HG02970 (cell line): ENCODE results near the gene HOXD8.

Experiments used
- ATAC-seq: cut with Tn5 transposase; IDR thresholded peaks from one replicate; pipeline ENCODE4 v1.9.1; 2021; ENCODE audit warnings: mild to moderate bottlenecking, moderate library complexity, moderate number of reproducible peaks; ENCODE audit not compliant: unreplicated experiment, low FRiP score

The HOXD8 gene

DNA sequence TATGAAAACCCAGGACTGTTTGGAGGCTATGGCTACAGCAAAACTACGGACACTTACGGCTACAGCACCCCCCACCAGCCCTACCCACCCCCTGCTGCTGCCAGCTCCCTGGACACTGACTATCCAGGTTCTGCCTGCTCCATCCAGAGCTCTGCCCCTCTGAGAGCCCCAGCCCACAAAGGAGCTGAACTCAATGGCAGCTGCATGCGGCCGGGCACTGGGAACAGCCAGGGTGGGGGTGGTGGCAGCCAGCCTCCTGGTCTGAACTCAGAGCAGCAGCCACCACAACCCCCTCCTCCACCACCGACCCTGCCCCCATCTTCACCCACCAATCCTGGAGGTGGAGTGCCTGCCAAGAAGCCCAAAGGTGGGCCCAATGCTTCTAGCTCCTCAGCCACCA, 39.7 kb downstream of the HOXD8 start:
- no peak for ATAC-seq

- no peak for ATAC-seq
Observed at GRCh38 chr2:176169711-176170110, 40.2 kb downstream of the HOXD8 start.

GRCh38 chr2:176170602-176171305, 41.2 kb downstream of the HOXD8 start:
- no peak for ATAC-seq

DNA sequence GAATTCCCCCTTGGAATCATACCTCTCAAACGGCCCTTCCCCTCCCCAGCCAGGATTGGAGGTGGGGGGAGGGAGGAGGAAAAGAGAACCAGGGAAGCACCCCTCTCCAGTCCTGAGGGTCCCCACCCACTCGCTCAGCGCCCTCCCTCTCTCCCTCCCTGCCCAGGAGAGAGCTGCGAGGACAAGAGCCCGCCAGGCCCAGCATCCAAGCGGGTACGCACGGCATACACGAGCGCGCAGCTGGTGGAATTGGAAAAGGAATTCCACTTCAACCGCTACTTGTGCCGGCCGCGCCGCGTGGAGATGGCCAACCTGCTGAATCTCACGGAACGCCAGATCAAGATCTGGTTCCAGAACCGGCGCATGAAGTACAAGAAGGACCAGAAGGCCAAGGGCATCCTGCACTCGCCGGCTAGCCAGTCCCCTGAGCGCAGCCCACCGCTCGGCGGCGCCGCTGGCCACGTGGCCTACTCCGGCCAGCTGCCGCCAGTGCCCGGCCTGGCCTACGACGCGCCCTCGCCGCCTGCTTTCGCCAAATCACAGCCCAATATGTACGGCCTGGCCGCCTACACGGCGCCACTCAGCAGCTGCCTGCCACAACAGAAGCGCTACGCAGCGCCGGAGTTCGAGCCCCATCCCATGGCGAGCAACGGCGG, 42.0 kb downstream of the HOXD8 start:
- ATAC-seq, result no peak

GRCh38 chr2:176172007-176172894, 42.7 kb downstream of the HOXD8 start:
- no peak for ATAC-seq

DNA sequence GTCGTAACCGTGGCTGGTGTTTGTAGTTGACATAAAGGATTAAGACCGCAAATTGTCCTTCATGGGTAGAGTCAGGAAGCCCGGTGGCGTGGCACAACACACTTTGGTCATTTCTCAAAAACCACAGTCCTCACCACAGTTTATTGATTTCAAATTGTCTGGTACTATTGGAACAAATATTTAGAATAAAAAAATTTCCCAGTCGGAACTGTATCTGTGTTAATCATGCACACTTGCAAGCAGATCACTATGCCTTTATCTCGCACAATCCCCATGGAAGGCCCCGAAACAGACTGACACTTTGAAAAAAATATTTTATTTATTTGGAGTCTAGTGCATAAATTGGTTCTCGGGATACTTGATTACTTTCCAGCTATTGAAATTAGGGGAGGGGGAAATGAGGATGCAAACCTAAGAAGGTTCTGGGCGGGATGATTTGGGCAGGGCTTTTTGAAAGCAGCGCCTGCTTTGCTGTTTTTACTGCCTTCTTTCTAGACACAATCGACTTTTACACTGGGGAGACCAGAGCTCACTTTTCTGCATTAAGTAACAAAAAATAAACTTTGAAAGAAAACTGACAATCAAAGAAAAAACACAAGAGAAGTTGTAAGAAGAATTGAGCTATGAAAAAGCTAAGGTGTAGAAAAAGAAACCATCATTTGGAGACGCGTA, 43.5 kb downstream of the HOXD8 start:
- ATAC-seq, result no peak

- no peak for ATAC-seq
Observed at GRCh38 chr2:176173567-176174381, 44.3 kb downstream of the HOXD8 start.

GRCh38 chr2:176174382-176174823, 44.9 kb downstream of the HOXD8 start:
- no peak for ATAC-seq

DNA sequence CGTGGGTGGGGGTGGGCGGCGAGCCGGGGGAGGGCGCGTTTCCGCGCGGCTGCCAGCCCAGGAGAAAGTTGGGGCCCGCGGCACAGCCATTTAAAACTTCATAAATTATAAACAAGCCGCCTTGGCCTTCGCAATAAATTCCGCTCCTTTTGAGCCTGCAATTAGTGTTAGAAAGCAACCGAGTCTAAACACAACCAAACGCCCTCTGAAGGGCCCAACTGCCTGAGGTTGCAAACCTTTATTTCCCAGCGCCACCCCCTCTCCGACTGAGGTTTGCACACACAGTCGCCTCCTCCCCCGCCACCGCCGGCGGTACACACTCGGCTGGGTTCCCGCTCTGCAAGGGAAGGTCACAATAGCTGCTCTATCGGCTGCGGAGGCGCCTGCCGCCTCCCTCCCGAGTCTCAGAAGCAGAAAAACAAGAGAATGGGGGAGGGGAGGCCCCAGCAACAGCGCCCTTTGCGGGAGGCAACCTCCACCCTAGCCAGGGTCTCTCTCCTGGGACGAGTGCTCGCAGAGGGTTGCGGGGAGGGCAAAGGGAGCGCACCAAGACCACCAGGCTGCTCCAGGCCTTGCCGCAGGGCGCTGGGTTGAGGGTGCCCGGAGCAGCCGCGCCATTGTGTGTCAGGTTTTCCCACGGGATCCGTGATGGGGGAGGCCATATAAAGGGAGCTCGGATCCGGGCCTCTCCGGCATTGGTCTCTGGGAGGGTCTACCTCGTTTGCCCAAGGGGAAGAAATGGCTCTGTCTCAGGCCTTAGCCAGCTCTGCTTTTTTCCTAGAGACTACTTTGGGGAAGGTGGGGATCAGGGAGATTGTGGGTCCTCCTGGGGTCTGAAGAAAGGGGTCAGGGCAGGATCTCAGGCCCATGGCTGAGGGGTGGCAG, 45.6 kb downstream of the HOXD8 start:
- ATAC-seq, result no peak

DNA sequence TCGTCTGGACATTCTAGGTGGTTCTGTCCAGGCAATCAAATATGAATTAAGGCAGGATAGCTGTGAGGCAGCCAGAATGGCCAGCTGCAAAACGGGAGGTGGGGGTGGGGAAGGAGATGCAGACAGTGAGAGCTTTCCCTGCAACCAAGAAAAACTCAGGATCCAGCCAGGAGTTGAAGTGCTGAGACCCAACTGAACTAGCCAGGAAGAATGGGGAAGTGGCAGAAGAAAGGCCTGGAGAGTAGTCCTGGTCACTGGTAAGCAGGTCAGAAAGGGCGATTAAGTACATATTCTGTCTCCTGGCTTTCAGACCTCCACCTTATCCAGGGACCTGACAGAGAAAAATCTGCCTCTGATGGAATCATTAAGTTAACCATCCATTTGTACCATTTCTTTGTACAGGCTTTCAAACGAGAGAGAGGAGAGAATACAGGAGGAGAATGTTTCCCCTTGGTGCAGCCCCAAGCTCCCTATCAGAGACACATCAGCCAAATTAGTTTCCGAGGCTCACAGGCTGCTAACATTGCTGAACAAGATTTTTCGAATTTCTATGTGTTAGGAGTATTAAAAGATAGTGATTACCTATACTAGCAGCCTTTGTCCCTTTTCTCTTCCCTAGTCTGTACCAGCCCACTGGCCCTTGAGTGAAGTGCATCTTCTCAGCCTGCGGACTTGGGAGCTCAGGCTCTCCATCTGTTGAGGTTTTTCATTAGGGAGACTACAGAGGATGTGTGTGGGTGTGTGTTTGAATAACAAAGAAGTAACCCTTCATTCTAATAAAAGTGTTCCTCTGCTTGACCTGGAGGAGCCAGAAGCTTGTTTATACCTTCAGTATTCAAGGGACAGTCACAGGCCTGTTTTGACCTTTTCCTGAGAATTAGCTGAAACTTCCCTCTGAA, 46.5 kb downstream of the HOXD8 start:
- ATAC-seq, result no peak

- no peak for ATAC-seq
Observed at GRCh38 chr2:176177580-176178037, 48.1 kb downstream of the HOXD8 start.

DNA sequence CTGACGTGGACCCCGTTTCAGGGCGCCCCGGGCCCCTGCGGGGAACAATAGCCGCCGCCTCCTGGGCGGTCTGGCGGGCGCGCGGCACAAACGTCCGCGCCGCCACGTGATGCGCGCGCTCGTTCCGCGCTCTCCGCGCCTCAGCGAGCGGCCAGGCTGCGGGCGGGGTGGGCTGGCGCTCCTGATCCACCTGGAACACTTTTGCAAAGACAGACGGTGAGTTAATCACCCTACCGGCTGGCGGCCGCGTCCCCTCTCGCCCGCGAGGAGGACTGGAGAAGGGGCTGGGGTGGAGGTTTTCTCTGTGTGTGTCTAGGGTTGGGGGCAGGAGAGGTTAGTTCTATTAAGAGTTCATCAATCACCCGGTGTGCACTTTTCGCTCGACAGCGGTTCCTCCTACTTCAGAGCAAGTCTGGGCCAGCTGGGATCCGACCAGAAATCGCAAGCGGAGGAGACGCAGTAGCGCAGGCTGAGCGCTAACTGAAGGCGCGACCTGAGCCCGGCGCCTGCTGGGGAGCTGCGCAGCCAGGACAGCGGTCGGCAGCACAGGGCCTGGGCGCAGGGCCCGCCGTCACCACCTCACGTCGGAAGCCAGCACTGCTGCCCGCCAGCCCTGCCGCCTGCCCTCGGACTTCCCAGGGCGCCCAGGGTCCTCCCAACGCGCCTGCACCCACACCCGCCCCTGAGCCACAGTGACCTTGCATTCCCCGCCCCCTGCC, 48.7 kb downstream of the HOXD8 start:
- no peak for ATAC-seq

DNA sequence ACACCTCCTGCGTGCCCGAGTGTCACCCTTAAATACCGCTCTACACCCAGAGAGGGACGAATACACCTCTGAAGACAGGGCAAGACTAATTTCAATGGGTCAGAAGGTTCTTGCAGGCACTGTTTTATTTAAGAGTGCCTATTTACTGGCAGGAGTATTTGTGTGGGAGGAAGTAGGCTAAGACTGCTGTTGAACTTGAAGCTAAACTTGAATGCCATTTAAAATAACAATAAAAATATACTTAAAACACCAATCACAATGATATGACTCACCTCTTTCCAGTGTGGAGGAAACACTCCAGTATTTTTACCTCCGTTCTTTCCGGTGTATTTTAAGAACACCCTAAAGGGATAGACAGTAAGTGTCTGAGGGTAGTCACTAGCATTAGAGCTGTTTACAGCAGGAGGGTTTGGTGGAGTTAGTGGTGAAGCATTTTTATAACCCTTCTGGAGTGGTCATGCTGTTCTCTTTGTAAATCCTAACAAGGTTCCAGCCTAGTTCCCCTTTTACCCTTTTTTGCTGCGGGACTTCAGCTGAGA, 49.3 kb downstream of the HOXD8 start:
- ATAC-seq, result no peak

DNA sequence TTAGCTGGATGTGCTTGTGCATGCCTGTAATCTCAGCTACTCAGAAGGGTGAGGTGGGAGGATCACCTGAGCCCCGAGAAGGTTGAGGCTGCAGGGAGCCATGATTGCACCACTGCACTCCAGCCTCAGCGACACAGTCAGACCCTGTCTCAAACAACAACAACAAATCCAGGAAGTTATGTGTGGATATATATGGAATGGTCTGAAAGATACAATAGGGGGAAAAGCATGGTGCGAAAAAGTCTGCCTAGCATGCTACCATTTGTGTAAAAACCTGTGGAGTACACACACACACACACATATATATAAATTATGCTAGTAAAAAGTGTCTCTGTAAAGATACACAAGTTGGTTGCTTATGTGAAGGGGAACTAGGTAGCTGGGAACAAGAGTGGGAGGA, 52.0 kb downstream of the HOXD8 start:
- no peak for ATAC-seq
